Chondrocyte (in vitro differentiated cells): ENCODE results near the gene ITFG1. TPM values are rescaled to one million over a fixed set of nuclear protein-coding genes. Genes with fewer than 3 reads are reported as not detected.
A peak's percentile ranks its signal among the peaks of the same experiment; 100 is the strongest.

Source experiments
- DNase-seq: peaks from one replicate; pipeline ENCODE4 v3.0.0; 2021; ENCODE audit warnings: mixed read lengths, low spot score
- H3K27ac Mint-ChIP-seq: one replicate; pipeline ENCODE4 v1.8.0; 2021; ENCODE audit warnings: mild to moderate bottlenecking, moderate library complexity, mixed read lengths; ENCODE audit not compliant: unreplicated experiment
- H3K27me3 Mint-ChIP-seq: 2 replicates; pipeline ENCODE4 v1.8.0; 2021; ENCODE audit warnings: low read depth, mixed read lengths
- H3K36me3 Mint-ChIP-seq: 2 replicates; pipeline ENCODE4 v1.8.0; 2021; ENCODE audit warnings: low read depth, mixed read lengths
- H3K4me1 Mint-ChIP-seq: 2 replicates; pipeline ENCODE4 v1.8.0; 2021; ENCODE audit warnings: low read depth, mild to moderate bottlenecking, mixed read lengths
- H3K4me3 Mint-ChIP-seq: one replicate; pipeline ENCODE4 v1.8.0; 2021; ENCODE audit warnings: mild to moderate bottlenecking, moderate library complexity, mixed read lengths; ENCODE audit not compliant: unreplicated experiment
- H3K9me3 Mint-ChIP-seq: 2 replicates; pipeline ENCODE4 v1.8.0; 2021; ENCODE audit warnings: low read depth, mixed read lengths
- CTCF ChIP-seq: fragments of 200-600 bp; sonication (generic); IDR thresholded peaks from 2 replicates; pipeline ENCODE4 v1.5.0; 2021; ENCODE audit warnings: antibody characterized with exemption, mild to moderate bottlenecking, moderate library complexity
- total RNA-seq: library from RNA; stranded (reverse); gene quantifications from 3 replicates; pipeline ENCODE4 v1.2.1, GENCODE V29; 2021

Gene ITFG1
- total RNA-seq, 1 donor from 2014 or later, result 71.7 TPM

DNA sequence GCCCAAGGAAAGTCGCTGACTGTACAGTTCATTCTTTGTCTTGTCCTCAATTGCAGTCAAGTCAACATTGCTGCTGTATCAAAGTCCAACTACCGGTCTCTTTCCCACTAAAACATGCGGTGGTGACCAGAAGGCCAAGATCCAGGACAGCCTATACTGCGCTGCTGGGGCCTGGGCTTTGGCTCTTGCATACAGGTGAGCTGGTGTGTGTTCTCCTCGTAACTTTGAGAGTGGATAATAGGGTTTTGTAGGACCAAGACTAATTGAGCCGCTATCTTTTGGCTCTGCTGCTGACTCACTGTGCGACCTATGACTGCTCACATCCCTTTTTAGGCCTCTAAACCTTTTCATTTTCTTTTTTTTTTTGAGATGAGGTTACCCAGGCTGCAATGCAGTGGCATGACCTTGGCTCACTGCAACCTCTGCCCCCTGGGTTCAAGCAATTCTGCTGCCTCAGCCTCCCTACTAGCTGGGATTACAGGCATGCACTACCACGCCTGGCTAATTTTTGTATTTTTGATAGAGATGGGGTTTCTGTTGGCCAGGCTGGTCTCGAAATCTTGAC lies 38.9 kb upstream of the ITFG1 start:
- no peak overlapping the region for H3K4me3 Mint-ChIP-seq
- no peaks in the 10 kb centered on the region for H3K9me3 Mint-ChIP-seq
- H3K36me3 Mint-ChIP-seq, result peaks cover 18% of the 10 kb centered on the region
- TF ChIP-seq CTCF, result no peak
- no peak overlapping the region for H3K27ac Mint-ChIP-seq
- no peaks in the 10 kb centered on the region for H3K27me3 Mint-ChIP-seq
- no peak for DNase-seq
- H3K4me1 Mint-ChIP-seq, result no peaks in the 10 kb centered on the region

GRCh38 chr16:47499080-47499699 lies 38.3 kb upstream of the ITFG1 start:
- Mint-ChIP-seq H3K36me3 (peaks cover 14% of the 10 kb centered on the region), H3K27me3 (no peaks in the 10 kb centered on the region), H3K9me3 (no peaks in the 10 kb centered on the region)

GRCh38 chr16:47493381-47494337 lies 32.8 kb upstream of the ITFG1 start:
- no peak for DNase-seq
- no peaks in the 10 kb centered on the region for H3K27me3 Mint-ChIP-seq
- peaks cover 4% of the 10 kb centered on the region for H3K36me3 Mint-ChIP-seq
- no peak overlapping the region for H3K4me3 Mint-ChIP-seq
- TF ChIP-seq CTCF, result no peak
- H3K27ac Mint-ChIP-seq, result peak overlapping the region; percentile 62
- H3K9me3 Mint-ChIP-seq, result peaks cover 7% of the 10 kb centered on the region
- peaks cover 25% of the 10 kb centered on the region for H3K4me1 Mint-ChIP-seq

More at GRCh38 chr16:47499080-47499699, 38.3 kb upstream of the ITFG1 start:
- TF ChIP-seq CTCF, result no peak
- Mint-ChIP-seq H3K4me1 (no peaks in the 10 kb centered on the region), H3K27ac (no peak overlapping the region), H3K4me3 (no peak overlapping the region)
- no peak for DNase-seq

DNA sequence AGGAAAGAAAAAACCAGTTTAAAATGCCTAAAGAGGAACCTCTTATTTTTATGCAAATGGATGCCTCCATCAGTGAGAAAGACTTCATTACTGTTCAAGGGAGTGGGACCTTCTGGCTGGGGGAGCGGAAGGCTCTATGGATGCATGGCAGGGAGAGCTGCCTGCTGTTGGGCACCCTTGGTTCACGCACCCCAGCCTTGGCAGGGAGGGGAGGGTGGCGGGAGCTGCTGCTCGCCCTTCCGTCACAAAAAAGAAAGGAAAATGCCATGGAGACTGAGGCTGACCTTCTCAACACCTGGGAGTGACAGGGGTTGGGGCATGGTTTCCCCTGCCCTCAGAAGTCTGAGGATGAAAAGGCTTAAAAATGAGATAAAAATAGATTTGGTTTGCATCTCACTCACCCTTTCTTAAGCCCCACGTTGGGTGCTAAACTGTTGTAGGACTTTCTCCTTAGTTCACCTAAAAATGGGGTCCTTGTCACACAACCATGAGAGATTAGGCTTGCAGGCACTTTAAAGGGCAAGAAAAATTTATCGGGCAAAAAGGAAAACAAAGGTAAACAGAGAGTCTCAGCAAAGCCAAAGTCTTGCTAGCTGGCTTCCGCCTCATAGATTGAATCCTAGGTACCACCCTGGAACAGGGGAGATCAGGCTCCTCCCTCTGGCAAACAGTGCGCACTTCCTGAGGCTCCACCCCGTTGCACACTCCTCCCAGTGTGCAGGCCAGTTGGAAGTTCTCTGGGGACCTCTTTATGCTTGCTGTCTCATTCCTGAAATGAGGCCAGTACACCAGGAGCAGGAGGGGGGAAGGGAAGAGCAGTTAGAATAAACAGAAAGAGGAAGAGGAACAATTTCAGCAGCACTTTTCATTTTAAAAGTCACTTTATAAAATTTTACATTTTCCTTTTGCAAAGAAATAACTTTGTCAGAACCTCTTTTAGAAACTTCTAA lies 31.8 kb upstream of the ITFG1 start:
- no peak for TF ChIP-seq CTCF
- Mint-ChIP-seq H3K27ac (peak overlapping the region; percentile 62), H3K4me1 (peaks cover 25% of the 10 kb centered on the region), H3K27me3 (no peaks in the 10 kb centered on the region), H3K4me3 (peak overlapping the region; percentile 39), H3K36me3 (peaks cover 6% of the 10 kb centered on the region), H3K9me3 (peaks cover 14% of the 10 kb centered on the region)
- no peak for DNase-seq
